GM21717 (cell line): ENCODE measurements around the gene TNFRSF25.
"Not testable (repeated sequence)": the region's sequence is repeated elsewhere in the genome, so short reads cannot be mapped to it uniquely, and the experiment has no call there.

ENCODE experiments used
- ATAC-seq: cut with Tn5 transposase; IDR thresholded peaks from one replicate; pipeline ENCODE4 v1.9.1; 2021; ENCODE audit warnings: mild to moderate bottlenecking, moderate library complexity; ENCODE audit not compliant: unreplicated experiment

The TNFRSF25 gene

GRCh38 chr1:6470132-6471085 lies 4.4 kb upstream of the TNFRSF25 start:
- ATAC-seq, result no peak

- no peak for ATAC-seq
These were observed 2.9 kb upstream of the TNFRSF25 start for GRCh38 chr1:6468729-6469461.

- ATAC-seq, result no peak
These were observed 2.0 kb upstream of the TNFRSF25 start for GRCh38 chr1:6467744-6468688.

GRCh38 chr1:6467224-6467623 lies 1.3 kb upstream of the TNFRSF25 start:
- ATAC-seq, result no peak

- ATAC-seq, result no peak
These were observed 778 bp upstream of the TNFRSF25 start for GRCh38 chr1:6466751-6467150.

DNA sequence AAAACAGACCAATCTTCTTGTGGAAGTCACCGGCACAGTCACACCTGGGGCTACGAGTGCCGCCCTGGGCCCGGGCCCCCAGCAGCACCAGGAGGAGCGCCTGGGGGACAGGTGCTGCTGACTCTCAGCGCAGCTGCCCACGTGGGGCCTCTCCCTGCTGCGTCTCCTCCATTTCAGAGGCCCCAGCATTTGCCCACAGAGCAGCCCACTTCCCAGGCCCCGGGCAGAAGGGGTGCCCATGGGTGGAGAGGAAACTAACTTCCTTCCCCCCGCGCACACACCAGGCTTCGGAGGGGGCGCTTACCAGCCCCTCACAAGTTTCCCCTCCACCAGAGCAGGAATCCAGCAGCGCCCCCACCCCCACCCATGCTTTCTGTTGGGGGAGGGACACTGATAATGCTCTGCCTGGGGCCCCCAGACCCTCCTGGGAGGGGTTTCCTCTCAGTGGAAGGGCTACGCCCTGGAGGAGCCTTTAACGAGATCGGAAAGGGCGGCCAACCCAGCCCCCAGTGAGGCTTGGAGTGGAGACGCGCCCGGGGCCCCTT lies 440 bp downstream of the TNFRSF25 start:
- no peak for ATAC-seq

- no peak for ATAC-seq
These were observed 1.1 kb downstream of the TNFRSF25 start for GRCh38 chr1:6464915-6465314.

DNA sequence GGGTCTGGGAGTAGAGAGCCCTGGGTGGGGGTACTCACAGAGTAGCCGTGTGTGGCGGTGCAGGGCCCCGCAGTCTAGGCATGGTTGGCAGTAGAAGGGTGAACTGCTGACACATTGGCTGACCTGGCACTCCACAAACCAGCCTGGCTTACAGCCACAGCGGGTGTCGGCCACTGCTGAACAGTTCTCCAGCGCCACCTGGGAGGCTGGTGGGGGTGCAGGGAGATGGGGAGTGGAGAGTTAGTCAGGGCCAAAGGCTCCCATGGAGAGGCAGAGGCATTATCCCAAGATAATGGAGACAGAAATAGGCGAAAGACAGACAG lies 1.5 kb downstream of the TNFRSF25 start:
- ATAC-seq, result no peak

GRCh38 chr1:6463120-6463412 lies 2.9 kb downstream of the TNFRSF25 start:
- no peak for ATAC-seq

DNA sequence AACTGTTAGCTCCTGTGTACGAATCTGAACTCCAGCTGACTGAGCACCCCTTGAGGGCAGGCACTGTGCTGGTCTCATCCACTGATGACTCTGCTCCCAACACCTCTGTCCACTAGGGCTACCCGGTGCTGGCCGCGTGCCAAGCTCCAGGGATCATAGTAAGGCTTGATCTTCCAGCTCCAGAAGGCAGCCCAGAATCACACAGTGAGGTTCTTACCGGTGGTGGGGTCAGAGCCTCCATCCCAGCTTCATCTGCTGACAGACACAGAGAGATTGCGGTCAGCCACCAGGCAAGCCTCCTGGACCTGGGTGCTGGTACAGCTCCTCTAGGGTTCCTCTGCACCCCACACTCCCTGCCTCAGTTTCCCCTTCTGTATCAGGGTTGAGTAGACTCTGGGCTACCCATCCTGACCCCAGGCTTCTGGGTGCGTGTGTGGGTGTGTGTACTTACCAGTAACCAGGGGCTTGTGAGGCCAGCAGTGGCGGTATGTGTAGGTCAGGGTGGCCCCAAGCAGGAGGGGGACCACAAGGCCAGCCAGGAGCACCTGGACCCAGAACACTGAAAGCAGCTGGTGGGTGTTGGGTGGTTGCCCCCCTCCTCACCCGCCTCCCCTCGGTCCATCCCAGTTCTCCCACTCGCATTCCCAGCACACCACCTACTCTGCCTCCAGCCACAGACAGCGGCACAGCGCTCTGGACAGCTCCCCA lies 3.4 kb downstream of the TNFRSF25 start:
- no peak for ATAC-seq

GRCh38 chr1:6461538-6462411 lies 4.2 kb downstream of the TNFRSF25 start:
- ATAC-seq, result no peak

DNA sequence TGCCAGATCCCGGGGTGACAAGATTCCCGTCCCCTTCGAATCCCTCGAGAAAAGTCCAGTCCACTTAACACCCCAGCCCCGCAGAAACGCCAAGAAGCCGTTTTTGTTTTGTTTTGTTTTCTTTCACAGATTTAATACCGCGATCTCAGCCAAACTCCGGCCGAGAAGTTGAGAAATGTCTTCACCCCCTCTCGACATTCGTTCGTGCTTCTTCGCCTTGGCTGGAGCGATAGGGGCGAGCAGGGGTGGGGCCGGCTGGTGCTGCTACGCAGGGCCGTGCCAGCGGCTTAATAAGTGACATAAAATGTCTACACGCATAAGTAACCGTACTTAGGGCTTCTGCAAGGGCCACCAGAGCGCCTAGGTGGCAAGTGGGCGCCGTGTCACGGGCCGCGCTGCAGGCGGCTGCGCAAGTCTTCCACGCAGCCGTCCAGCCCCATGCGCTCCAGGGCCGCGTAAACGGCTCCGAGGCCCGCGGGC lies 4.9 kb downstream of the TNFRSF25 start:
- no peak for ATAC-seq

- no peak for ATAC-seq
These were observed 5.5 kb downstream of the TNFRSF25 start for GRCh38 chr1:6460301-6461050.

DNA sequence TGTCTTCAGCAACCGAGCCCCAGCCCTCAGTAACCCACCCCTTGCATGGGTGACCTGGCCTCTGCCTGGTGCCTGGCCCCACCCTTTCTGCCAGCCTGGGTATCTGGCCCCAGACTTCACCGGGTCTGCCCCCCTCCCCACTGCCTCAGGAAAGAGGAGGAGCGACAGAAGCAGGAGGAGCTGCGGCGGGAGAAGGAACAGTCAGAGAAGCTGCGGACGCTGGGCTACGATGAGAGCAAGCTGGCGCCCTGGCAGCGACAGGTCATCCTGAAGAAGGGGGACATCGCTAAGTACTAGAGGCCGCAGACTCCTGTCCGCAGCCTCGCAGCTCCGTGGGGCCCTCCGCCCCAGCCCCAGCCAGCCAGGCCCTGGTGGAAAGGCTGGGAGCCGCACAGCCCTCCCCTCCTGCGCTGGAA lies 6.1 kb downstream of the TNFRSF25 start:
- ATAC-seq, result no peak

GRCh38 chr1:6456800-6457466 lies 9.0 kb downstream of the TNFRSF25 start:
- ATAC-seq, result no peak

GRCh38 chr1:6455752-6456520 lies 10.0 kb downstream of the TNFRSF25 start:
- ATAC-seq, result not testable (repeated sequence)
